GM12875 (cell line): ENCODE measurements around the gene NINL.

Experiments
- H3K4me3 ChIP-seq: one replicate; pipeline ENCODE4 v1.5.1; 2011; ENCODE audit warnings: low read depth, low read length, control low read depth
- TF ChIP-seq, protein P1 (sequence below): IDR thresholded peaks from 2 replicates; pipeline ENCODE4 v1.5.1; 2011; ENCODE audit warnings: low read depth, mild to moderate bottlenecking, control low read depth, inconsistent platforms, low read length, moderate library complexity, borderline replicate concordance; ENCODE audit not compliant: insufficient read depth

Gene NINL

DNA sequence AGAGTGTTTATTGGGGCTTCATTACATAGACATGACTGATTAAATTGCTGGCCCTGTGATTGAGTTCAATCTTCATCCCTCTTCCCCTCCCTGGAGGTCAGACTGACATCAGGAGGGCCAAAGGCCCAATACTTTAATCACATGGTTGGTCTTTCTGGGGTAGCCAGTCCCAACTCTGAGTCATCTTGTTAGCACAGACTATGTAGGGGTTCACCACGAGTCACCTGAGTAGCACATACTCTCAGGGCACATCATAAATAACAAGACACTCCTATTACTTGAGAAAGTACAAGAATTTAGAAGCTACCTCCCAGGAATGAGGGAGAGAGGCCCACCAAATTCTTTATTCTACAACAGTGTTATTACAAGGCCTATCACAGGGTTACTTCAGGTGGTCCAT is 166.6 kb downstream of the NINL start:
- TF ChIP-seq, protein P1, sequence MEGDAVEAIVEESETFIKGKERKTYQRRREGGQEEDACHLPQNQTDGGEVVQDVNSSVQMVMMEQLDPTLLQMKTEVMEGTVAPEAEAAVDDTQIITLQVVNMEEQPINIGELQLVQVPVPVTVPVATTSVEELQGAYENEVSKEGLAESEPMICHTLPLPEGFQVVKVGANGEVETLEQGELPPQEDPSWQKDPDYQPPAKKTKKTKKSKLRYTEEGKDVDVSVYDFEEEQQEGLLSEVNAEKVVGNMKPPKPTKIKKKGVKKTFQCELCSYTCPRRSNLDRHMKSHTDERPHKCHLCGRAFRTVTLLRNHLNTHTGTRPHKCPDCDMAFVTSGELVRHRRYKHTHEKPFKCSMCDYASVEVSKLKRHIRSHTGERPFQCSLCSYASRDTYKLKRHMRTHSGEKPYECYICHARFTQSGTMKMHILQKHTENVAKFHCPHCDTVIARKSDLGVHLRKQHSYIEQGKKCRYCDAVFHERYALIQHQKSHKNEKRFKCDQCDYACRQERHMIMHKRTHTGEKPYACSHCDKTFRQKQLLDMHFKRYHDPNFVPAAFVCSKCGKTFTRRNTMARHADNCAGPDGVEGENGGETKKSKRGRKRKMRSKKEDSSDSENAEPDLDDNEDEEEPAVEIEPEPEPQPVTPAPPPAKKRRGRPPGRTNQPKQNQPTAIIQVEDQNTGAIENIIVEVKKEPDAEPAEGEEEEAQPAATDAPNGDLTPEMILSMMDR, result no peak
- H3K4me3 ChIP-seq, result no peak overlapping the region

DNA sequence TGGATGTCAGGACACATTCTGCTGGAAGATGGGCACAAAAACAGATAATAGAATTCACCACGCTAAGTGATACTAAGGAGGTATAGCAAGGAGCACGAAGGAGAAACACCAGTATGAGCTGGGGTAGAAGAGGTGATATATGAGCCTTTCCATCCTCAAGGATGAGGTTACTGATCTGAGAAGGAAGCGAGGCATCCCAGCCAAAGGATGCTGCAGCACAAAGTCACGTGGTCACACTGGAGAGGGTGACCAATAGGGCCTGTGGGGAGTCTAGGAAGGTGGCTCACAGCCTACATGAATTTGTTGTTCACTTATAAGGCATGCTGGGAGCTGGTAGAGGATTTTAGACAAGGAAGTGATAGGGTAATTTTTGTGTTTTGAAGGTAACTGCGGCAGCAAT is 176.4 kb downstream of the NINL start:
- H3K4me3 ChIP-seq, result no peak overlapping the region
- TF ChIP-seq, protein P1, result no peak

DNA sequence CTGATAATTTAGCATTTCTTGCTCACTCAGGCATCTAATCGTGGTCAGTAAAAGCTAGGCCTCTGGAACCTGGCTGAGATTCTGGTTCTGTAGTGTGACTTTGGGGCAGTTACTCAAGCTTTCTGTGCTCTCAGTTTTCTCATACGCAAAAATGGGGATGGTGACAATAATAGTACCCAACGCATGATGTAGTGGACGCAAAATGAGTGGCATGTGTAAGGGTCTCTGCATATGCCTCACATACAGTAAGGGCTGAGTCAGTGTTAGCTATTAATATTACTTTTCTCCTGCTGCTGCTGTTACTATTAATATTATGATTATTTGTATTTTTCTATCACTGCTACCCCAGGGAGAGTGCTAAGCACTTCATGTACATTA is 177.2 kb downstream of the NINL start:
- H3K4me3 ChIP-seq, result peak overlapping the region; percentile 78
- TF ChIP-seq, protein P1, result no peak

DNA sequence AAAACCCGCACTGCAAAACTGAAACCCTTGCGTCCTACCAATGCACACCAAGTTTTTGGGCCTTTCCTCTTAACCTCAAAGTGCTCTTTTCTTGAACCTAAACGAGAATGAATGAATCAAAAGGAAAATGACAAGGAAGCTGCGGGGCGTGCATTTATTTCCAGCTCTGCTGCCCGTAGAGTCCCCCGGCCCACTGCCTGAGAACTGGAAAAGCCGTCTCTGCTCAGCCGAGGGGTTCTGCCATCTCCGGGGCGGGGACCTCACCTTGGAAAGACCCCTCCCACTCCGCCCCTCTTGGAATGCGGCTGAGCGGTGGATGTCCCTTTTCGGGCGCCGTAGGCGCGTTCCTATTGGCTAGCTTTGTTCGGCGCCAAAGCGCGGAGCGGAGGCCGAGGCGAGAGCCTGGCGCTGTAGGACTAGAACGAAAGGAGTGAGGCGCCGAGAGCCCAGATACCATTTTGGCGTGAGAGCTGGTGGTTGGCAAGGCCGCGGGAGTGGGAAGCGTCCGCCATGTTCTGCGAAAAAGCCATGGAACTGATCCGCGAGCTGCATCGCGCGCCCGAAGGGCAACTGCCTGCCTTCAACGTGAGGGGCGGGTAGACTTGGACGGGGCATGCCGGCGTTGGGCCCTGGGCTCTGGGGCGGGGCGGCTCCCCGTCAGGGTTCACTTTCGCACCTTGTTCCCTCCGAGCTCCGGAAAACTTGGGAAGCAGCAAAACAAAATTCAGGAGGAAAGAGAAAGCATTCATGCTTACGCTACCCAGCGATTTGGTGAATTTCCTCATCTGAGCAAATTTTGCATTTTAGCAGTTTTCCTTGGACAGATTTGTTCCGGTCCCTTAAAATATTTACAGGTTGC is 177.8 kb downstream of the NINL start, which contains the start of gene GINS1:
GINS1 (plus strand) TSS at position 363 of the 859 bp plus-strand sequence; CDS start at position 511, 148 bp downstream.
- TF ChIP-seq, protein P1, result no peak
- H3K4me3 ChIP-seq, result peak within 1 kb of the TSS; percentile 78
